PC-9 (cell line): ENCODE results near the gene LRRC26.

Experiments used
- CTCF ChIP-seq: fragments of 200-600 bp; sonication (generic); conservative IDR thresholded peaks from 2 replicates; pipeline ENCODE4 v1.6.1; 2017; ENCODE audit warnings: mixed run types, antibody characterized with exemption, mild to moderate bottlenecking, moderate library complexity
- EZH2 ChIP-seq: fragments of 200-600 bp; sonication (generic); IDR thresholded peaks from 2 replicates; pipeline ENCODE4 v1.8.0; 2017; ENCODE audit warnings: antibody characterized with exemption, low read depth

- TF ChIP-seq CTCF: no peak
- TF ChIP-seq EZH2: no peak
Measured at GRCh38 chr9:137174722-137175293, 5.0 kb upstream of the LRRC26 start.
